ENCODE measurements around the gene GALNT6. TPM values are rescaled to one million over a fixed set of nuclear protein-coding genes. Genes with fewer than 3 reads are reported as not detected.

GALNT6 gene
- total and polyA plus RNA-seq, 9 of the 15 experiments (the other 6 are each of a cell fraction or from before 2014, with no cell fraction given) = 1.5 to 8.6 (median 5.1) TPM

DNA sequence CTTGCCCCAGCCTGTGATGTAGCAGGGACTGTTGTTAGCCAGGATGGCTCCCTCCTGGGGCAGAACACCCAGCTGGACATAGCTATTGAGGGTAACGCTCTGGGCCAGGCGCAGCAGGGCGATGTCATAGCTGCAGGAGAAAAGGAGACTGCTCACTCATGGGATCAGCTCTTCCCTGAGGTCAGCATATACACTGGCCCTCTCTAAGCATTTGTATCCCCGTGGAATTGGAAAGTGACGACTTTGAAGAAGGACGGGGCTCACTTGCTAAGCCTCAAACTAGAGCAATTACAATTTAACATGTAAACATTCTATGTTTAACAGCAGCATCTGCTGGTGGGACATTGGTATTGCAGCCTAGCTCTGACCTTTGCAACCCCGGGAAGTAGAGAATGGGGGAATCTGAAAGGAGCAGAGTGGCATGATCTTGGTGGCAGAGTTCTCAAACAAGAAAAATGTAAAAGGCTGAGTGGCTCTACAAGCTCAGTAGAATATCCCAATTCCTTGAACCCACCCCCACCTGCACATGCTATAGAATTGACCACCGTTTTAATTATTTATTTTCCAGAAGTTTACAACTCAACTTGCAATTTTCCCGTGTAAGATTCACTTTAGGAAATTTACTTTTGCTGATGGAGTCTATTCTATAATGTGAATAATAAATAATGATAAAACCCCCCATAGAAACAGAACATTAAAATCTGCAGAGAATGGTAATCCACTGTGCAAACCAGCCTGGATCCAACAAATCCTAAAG lies 49.8 kb downstream of the GALNT6 start (continued):
- TF ChIP-seq, protein P1, sequence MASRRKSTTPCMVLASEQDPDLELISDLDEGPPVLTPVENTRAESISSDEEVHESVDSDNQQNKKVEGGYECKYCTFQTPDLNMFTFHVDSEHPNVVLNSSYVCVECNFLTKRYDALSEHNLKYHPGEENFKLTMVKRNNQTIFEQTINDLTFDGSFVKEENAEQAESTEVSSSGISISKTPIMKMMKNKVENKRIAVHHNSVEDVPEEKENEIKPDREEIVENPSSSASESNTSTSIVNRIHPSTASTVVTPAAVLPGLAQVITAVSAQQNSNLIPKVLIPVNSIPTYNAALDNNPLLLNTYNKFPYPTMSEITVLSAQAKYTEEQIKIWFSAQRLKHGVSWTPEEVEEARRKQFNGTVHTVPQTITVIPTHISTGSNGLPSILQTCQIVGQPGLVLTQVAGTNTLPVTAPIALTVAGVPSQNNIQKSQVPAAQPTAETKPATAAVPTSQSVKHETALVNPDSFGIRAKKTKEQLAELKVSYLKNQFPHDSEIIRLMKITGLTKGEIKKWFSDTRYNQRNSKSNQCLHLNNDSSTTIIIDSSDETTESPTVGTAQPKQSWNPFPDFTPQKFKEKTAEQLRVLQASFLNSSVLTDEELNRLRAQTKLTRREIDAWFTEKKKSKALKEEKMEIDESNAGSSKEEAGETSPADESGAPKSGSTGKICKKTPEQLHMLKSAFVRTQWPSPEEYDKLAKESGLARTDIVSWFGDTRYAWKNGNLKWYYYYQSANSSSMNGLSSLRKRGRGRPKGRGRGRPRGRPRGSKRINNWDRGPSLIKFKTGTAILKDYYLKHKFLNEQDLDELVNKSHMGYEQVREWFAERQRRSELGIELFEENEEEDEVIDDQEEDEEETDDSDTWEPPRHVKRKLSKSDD (conservative IDR thresholded peaks at IDR 0.05; ENCODE audit: low read length) = 0 out of 2 replicates have a peak, but pooled peaks have one; percentile 46
- no peak for TF ChIP-seq NFIX (CRISPR knock-in tag; IDR thresholded peaks at IDR 0.05; ENCODE audit: low read depth)
- no peak for TF ChIP-seq RUNX1 (IDR thresholded peaks at IDR 0.05; ENCODE audit: low read depth)
- no peak for TF ChIP-seq ZNF41 (CRISPR knock-in tag; conservative IDR thresholded peaks at IDR 0.05)
- TF ChIP-seq, protein P2, sequence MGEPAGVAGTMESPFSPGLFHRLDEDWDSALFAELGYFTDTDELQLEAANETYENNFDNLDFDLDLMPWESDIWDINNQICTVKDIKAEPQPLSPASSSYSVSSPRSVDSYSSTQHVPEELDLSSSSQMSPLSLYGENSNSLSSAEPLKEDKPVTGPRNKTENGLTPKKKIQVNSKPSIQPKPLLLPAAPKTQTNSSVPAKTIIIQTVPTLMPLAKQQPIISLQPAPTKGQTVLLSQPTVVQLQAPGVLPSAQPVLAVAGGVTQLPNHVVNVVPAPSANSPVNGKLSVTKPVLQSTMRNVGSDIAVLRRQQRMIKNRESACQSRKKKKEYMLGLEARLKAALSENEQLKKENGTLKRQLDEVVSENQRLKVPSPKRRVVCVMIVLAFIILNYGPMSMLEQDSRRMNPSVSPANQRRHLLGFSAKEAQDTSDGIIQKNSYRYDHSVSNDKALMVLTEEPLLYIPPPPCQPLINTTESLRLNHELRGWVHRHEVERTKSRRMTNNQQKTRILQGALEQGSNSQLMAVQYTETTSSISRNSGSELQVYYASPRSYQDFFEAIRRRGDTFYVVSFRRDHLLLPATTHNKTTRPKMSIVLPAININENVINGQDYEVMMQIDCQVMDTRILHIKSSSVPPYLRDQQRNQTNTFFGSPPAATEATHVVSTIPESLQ (CRISPR knock-in tag; IDR thresholded peaks at IDR 0.05) = no peak
- TF ChIP-seq RBM17 (IDR thresholded peaks at IDR 0.05; ENCODE audit: borderline replicate concordance, low read depth, low read length) = no peak
- TF ChIP-seq, protein P3, sequence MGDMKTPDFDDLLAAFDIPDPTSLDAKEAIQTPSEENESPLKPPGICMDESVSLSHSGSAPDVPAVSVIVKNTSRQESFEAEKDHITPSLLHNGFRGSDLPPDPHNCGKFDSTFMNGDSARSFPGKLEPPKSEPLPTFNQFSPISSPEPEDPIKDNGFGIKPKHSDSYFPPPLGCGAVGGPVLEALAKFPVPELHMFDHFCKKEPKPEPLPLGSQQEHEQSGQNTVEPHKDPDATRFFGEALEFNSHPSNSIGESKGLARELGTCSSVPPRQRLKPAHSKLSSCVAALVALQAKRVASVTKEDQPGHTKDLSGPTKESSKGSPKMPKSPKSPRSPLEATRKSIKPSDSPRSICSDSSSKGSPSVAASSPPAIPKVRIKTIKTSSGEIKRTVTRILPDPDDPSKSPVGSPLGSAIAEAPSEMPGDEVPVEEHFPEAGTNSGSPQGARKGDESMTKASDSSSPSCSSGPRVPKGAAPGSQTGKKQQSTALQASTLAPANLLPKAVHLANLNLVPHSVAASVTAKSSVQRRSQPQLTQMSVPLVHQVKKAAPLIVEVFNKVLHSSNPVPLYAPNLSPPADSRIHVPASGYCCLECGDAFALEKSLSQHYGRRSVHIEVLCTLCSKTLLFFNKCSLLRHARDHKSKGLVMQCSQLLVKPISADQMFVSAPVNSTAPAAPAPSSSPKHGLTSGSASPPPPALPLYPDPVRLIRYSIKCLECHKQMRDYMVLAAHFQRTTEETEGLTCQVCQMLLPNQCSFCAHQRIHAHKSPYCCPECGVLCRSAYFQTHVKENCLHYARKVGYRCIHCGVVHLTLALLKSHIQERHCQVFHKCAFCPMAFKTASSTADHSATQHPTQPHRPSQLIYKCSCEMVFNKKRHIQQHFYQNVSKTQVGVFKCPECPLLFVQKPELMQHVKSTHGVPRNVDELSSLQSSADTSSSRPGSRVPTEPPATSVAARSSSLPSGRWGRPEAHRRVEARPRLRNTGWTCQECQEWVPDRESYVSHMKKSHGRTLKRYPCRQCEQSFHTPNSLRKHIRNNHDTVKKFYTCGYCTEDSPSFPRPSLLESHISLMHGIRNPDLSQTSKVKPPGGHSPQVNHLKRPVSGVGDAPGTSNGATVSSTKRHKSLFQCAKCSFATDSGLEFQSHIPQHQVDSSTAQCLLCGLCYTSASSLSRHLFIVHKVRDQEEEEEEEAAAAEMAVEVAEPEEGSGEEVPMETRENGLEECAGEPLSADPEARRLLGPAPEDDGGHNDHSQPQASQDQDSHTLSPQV (IDR thresholded peaks at IDR 0.05) = peak; percentile 40; the same call in 1 of the 2 replicates
- no peak for TF ChIP-seq POLR2B (IDR thresholded peaks at IDR 0.05; ENCODE audit: low read depth, partially characterized antibody)
- TF ChIP-seq NELFE (IDR thresholded peaks at IDR 0.05; ENCODE audit: insufficient read depth, insufficient read length) = no peak
- no peak for TF ChIP-seq PRMT5 (CRISPR knock-in tag; IDR thresholded peaks at IDR 0.05)
- TF ChIP-seq, protein P4, sequence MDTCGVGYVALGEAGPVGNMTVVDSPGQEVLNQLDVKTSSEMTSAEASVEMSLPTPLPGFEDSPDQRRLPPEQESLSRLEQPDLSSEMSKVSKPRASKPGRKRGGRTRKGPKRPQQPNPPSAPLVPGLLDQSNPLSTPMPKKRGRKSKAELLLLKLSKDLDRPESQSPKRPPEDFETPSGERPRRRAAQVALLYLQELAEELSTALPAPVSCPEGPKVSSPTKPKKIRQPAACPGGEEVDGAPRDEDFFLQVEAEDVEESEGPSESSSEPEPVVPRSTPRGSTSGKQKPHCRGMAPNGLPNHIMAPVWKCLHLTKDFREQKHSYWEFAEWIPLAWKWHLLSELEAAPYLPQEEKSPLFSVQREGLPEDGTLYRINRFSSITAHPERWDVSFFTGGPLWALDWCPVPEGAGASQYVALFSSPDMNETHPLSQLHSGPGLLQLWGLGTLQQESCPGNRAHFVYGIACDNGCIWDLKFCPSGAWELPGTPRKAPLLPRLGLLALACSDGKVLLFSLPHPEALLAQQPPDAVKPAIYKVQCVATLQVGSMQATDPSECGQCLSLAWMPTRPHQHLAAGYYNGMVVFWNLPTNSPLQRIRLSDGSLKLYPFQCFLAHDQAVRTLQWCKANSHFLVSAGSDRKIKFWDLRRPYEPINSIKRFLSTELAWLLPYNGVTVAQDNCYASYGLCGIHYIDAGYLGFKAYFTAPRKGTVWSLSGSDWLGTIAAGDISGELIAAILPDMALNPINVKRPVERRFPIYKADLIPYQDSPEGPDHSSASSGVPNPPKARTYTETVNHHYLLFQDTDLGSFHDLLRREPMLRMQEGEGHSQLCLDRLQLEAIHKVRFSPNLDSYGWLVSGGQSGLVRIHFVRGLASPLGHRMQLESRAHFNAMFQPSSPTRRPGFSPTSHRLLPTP (IDR thresholded peaks at IDR 0.05; ENCODE audit: borderline replicate concordance, extremely low read depth, insufficient read length) = no peak
- TF ChIP-seq PHF21A (IDR thresholded peaks at IDR 0.05; ENCODE audit: borderline replicate concordance, low read depth) = no peak
- no peak for TF ChIP-seq ZNF174 (CRISPR knock-in tag; IDR thresholded peaks at IDR 0.05)
- TF ChIP-seq NR2C2 (CRISPR knock-in tag; IDR thresholded peaks at IDR 0.05) = no peak
- TF ChIP-seq NR2C2 (tag; IDR thresholded peaks at IDR 0.05) = peak; percentile 59; the same call in 1 of the 2 replicates
- TF ChIP-seq EP400 (IDR thresholded peaks at IDR 0.05) = no peak
